T-helper 2 cell treated with Interferon-gamma antibody and Interleukin-4, amounts not matched to agents 100 ng/mL and 5 ng/mL, for 36 hours (primary cell): Measurements from ENCODE around the gene NDUFAF3. TPM values are rescaled to one million over a fixed set of nuclear protein-coding genes. Genes with fewer than 3 reads are reported as not detected.

ENCODE experiments used
- intact Hi-C: fragments of 100-400 bp; cut with micrococcal nuclease; formaldehyde crosslinking; loops from one replicate; pipeline ENCODE4 v1.15.1; 2023
- total RNA-seq: library from RNA; stranded (reverse); gene quantifications from 2 replicates; pipeline ENCODE4 v1.2.3, GENCODE V29; 2022

NDUFAF3 gene
- total RNA-seq, 1 donor from 2014 or later, result 111 TPM

GRCh38 chr3:49017229-49017970 is 4.5 kb upstream of the NDUFAF3 start:
- intact Hi-C loops, result no loop called here

- intact Hi-C loops, result no loop called here
Measured at GRCh38 chr3:49017971-49018706, 3.8 kb upstream of the NDUFAF3 start, which contains the start of gene DALRD3. DALRD3 (minus strand) TSS chr3:49018580; CDS start chr3:49018564, 16 bp downstream.

- intact Hi-C loops, result no loop called here
Measured at GRCh38 chr3:49018707-49019006, 3.3 kb upstream of the NDUFAF3 start.

GRCh38 chr3:49019941-49020329 is 2.0 kb upstream of the NDUFAF3 start:
- intact Hi-C loops, result loop anchor here (2.0 kb wide), 2 partner anchors 29 to 393 kb away; partner anchors contain the start of genes P4HTM and TCTA

GRCh38 chr3:49020330-49021212 is 1.4 kb upstream of the NDUFAF3 start:
- intact Hi-C loops, result loop anchor here (1.0 to 2.0 kb wide), 7 partner anchors 9 to 392 kb away; partner anchors contain the start of genes ARIH2, IMPDH2, IP6K2 and P4HTM

- intact Hi-C loops, result loop anchor here (1.0 to 2.0 kb wide), 7 partner anchors 8 to 391 kb away; partner anchors contain the start of genes ARIH2, IMPDH2, IP6K2 and P4HTM
Measured at GRCh38 chr3:49021213-49021812, 608 bp upstream of the NDUFAF3 start.

- intact Hi-C loops, result no loop called here
Measured at GRCh38 chr3:49022688-49023171, 809 bp downstream of the NDUFAF3 start.

GRCh38 chr3:49023775-49024174 is 1.9 kb downstream of the NDUFAF3 start:
- intact Hi-C loops, result no loop called here

- intact Hi-C loops, result no loop called here
Measured at GRCh38 chr3:49024449-49024848, 2.5 kb downstream of the NDUFAF3 start.

- intact Hi-C loops, result loop anchor here (5.0 kb wide), 1 partner anchor 317 kb away; the partner anchor contains the start of gene USP4
Measured at GRCh38 chr3:49025005-49025792, 3.3 kb downstream of the NDUFAF3 start.

GRCh38 chr3:49025793-49026520 is 4.0 kb downstream of the NDUFAF3 start:
- intact Hi-C loops, result loop anchor here (5.0 kb wide), 1 partner anchor 316 kb away; the partner anchor contains the start of gene USP4

GRCh38 chr3:49026536-49026935 is 4.6 kb downstream of the NDUFAF3 start:
- intact Hi-C loops, result loop anchor here (5.0 kb wide), 1 partner anchor 316 kb away; the partner anchor contains the start of gene USP4

GRCh38 chr3:49027634-49028033 is 5.7 kb downstream of the NDUFAF3 start:
- intact Hi-C loops, result loop anchor here (2.0 to 5.0 kb wide), 3 partner anchors 65 to 315 kb away; partner anchors contain the start of genes QARS1 and USP4

GRCh38 chr3:49028298-49028672 is 6.4 kb downstream of the NDUFAF3 start:
- intact Hi-C loops, result loop anchor here (2.0 to 5.0 kb wide), 3 partner anchors 65 to 314 kb away; partner anchors contain the start of genes QARS1 and USP4

GRCh38 chr3:49028673-49029562 is 7.0 kb downstream of the NDUFAF3 start, which contains the start of gene IMPDH2:
IMPDH2 (minus strand) TSS chr3:49029398; CDS start chr3:49029350, 48 bp downstream.
- intact Hi-C loops, result loop anchor here (1.0 to 5.0 kb wide), 4 partner anchors 8 to 313 kb away; partner anchors contain the start of genes QARS1 and USP4

- intact Hi-C loops, result loop anchor here (1.0 to 5.0 kb wide), 4 partner anchors 8 to 313 kb away; partner anchors contain the start of genes QARS1 and USP4
Measured at GRCh38 chr3:49029563-49029884, 7.6 kb downstream of the NDUFAF3 start.

GRCh38 chr3:49030321-49030720 is 8.4 kb downstream of the NDUFAF3 start:
- intact Hi-C loops, result no loop called here
